Stomach (tissue), 9 donors: ENCODE results near the gene PRKAG1. TPM values are rescaled to one million over a fixed set of nuclear protein-coding genes. Genes with fewer than 3 reads are reported as not detected.

ENCODE experiments used
- DNase-seq, 2 donors: peaks; one replicate each; pipeline versions ENCODE4 v3.0.0 to v3.0.0-alpha.2; 2013 to 2019
- H3K27ac ChIP-seq, 5 donors: fragments of 200-600 bp in 4 of 5; sonication (generic) in 4 of 5; one replicate each; pipeline ENCODE4 v1.5.1; 2013 to 2019; ENCODE audit warnings: mild to moderate bottlenecking in 1 of 5, moderate library complexity in 1 of 5
- H3K27me3 ChIP-seq, 3 donors: fragments of 200-600 bp; sonication (generic); one replicate each; pipeline ENCODE4 v1.5.1; 2017 to 2019; ENCODE audit warnings: mixed run types in 1 of 3
- H3K36me3 ChIP-seq, 4 donors: fragments of 200-600 bp; sonication (generic); 1 replicate in 3 of 4; 2 replicates in 1 of 4; pipeline ENCODE4 v1.5.1; 2016 to 2019
- H3K4me1 ChIP-seq, 4 donors: fragments of 200-600 bp; sonication (generic); one replicate each; pipeline ENCODE4 v1.5.1; 2016 to 2019
- H3K4me3 ChIP-seq, 4 donors: fragments of 200-600 bp; sonication (generic) in 3 of 4; one replicate each; pipeline ENCODE4 v1.5.1; 2016 to 2019; ENCODE audit warnings: mild to moderate bottlenecking in 1 of 4
- H3K9me3 ChIP-seq, 4 donors: fragments of 200-600 bp; sonication (generic); one replicate each; pipeline ENCODE4 v1.5.1; 2016 to 2019
- CTCF ChIP-seq, 7 experiments: fragments of 450-650 bp in 4 of 7; fragments of 200-600 bp in 3 of 7; sonication (generic) in 3 of 7; IDR thresholded peaks; one replicate each; pipeline ENCODE4 v1.5.1; 2016 to 2019; ENCODE audit warnings: antibody characterized with exemption in 7 of 7, control low read depth in 2 of 7, mild to moderate bottlenecking in 1 of 7
- EP300 ChIP-seq: sonication (generic); formaldehyde crosslinking; IDR thresholded peaks from one replicate; pipeline ENCODE4 v1.6.1; 2017; ENCODE audit warnings: antibody characterized with exemption
- POLR2A ChIP-seq, 4 donors: fragments of 450-650 bp; IDR thresholded peaks; one replicate each; pipeline ENCODE4 v1.6.1; 2016; ENCODE audit warnings: antibody characterized with exemption in 4 of 4, control low read depth in 2 of 4, mild to moderate bottlenecking in 1 of 4, moderate library complexity in 1 of 4
- POLR2AphosphoS5 ChIP-seq, 3 donors: sonication (generic); formaldehyde crosslinking; IDR thresholded peaks; one replicate each; pipeline ENCODE4 v1.6.1; 2016; ENCODE audit warnings: antibody characterized with exemption in 3 of 3
- WGBS, 5 donors: extraction: QIAGEN DNeasy Blood & Tissue Kit in 3 of 5; methylation state at CpG; one replicate each; pipeline versions ENCODE4 v1.1.5 to v1.1.7; 2013 to 2018; 5-methylcytosine and 5-hydroxymethylcytosine counted together
- intact Hi-C: fragments of 100-400 bp; cut with DNase I; formaldehyde crosslinking; loops from one replicate; pipeline ENCODE4 v1.15.1; 2023; ENCODE audit warnings: low total_unique reads
- polyA plus RNA-seq, 3 donors: library from polyadenylated mRNA; stranded (reverse); fragments of 200-250 nt; gene quantifications; one replicate each; pipeline ENCODE4 v1.2.3, GENCODE V29; 2013
- total RNA-seq, 5 donors: library from RNA; depleted of rRNA; stranded (reverse); fragments of >200 nt; gene quantifications; one replicate each; pipeline versions ENCODE4 v1.1.0 to v1.2.3, GENCODE V29; 2014 to 2016
- donor health status: healthy with polysubstance abuse.
- donor health status: Bipolar disorder and iron deficiency.
- donor health status: healthy.

The PRKAG1 gene
- total and polyA plus RNA-seq, 8 donors: 5.8 to 68.7 (median 43.2) TPM

- no peak overlapping the region for H3K27ac ChIP-seq
- WGBS, 5 donors: 88 to 92% (median 91%) methylated on average over 11 to 12 of the region's 12 CpGs
- no peak overlapping the region for H3K4me3 ChIP-seq
- TF ChIP-seq CTCF (IDR thresholded peaks at IDR 0.05) (no peak), EP300 (no peak), POLR2A (IDR thresholded peaks at IDR 0.05) (no peak), POLR2AphosphoS5 (IDR thresholded peaks at IDR 0.05) (no peak)
- H3K36me3 ChIP-seq: peaks cover 99 to 100% (median 100%) of the 10 kb centered on the region in 4 donors
- H3K9me3 ChIP-seq: no peaks in the 10 kb centered on the region
- H3K4me1 ChIP-seq: no peaks in the 10 kb centered on the region
- intact Hi-C loops: no loop called here
- DNase-seq: no peak
- no peaks in the 10 kb centered on the region for H3K27me3 ChIP-seq
These were observed 27.7 kb upstream of the PRKAG1 start for GRCh38 chr12:49046129-49046895.

GRCh38 chr12:49044660-49045059 is 26.1 kb upstream of the PRKAG1 start:
- intact Hi-C loops: no loop called here
- H3K9me3 ChIP-seq: no peaks in the 10 kb centered on the region
- H3K4me3 ChIP-seq: no peak overlapping the region
- peaks cover 99 to 100% (median 100%) of the 10 kb centered on the region in 4 donors for H3K36me3 ChIP-seq
- TF ChIP-seq CTCF (IDR thresholded peaks at IDR 0.05) (no peak), POLR2A (IDR thresholded peaks at IDR 0.05) (no peak), EP300 (no peak), POLR2AphosphoS5 (IDR thresholded peaks at IDR 0.05) (no peak)
- no peaks in the 10 kb centered on the region for H3K27me3 ChIP-seq
- no peaks in the 10 kb centered on the region for H3K4me1 ChIP-seq
- no peak for DNase-seq
- WGBS, 5 donors: 95 to 98% (median 95%) methylated on average over 12 of the region's 12 CpGs
- H3K27ac ChIP-seq: no peak overlapping the region

- peaks cover 99 to 100% (median 100%) of the 10 kb centered on the region in 4 donors for H3K36me3 ChIP-seq
- H3K27ac ChIP-seq: no peak overlapping the region
- intact Hi-C loops: no loop called here
- DNase-seq: peak; percentile 60 to 77
- no peaks in the 10 kb centered on the region for H3K27me3 ChIP-seq
- 54 to 60% (median 57%) methylated on average over 11 of the region's 11 CpGs for WGBS, 5 donors
- H3K4me3 ChIP-seq: no peak overlapping the region
- TF ChIP-seq CTCF (IDR thresholded peaks at IDR 0.05) (peak in 4 of 7 experiments; percentile 36 to 52 (median 46)), EP300 (no peak)
- no peaks in the 10 kb centered on the region for H3K4me1 ChIP-seq
- no peaks in the 10 kb centered on the region for H3K9me3 ChIP-seq
These were observed 25.3 kb upstream of the PRKAG1 start for GRCh38 chr12:49043856-49044258.

GRCh38 chr12:49043241-49043640 is 24.7 kb upstream of the PRKAG1 start:
- Histone ChIP-seq H3K9me3 (no peaks in the 10 kb centered on the region), H3K27me3 (no peaks in the 10 kb centered on the region), H3K4me1 (no peaks in the 10 kb centered on the region), H3K27ac (no peak overlapping the region), H3K36me3 (peaks cover 99 to 100% (median 100%) of the 10 kb centered on the region in 4 donors), H3K4me3 (no peak overlapping the region)
- WGBS, 5 donors: 89 to 99% (median 95%) methylated on average over 4 of the region's 4 CpGs
- TF ChIP-seq CTCF (IDR thresholded peaks at IDR 0.05) (no peak), POLR2A (IDR thresholded peaks at IDR 0.05) (no peak), EP300 (no peak), POLR2AphosphoS5 (IDR thresholded peaks at IDR 0.05) (no peak)
- intact Hi-C loops: no loop called here
- DNase-seq: no peak
